Esophagus (tissue), 2 donors: Measurements from ENCODE around the gene CTDSP2. TPM values are rescaled to one million over a fixed set of nuclear protein-coding genes. Genes with fewer than 3 reads are reported as not detected.

Experiments used
- H3K27ac ChIP-seq, 2 donors: one replicate each; pipeline ENCODE4 v1.5.1; 2013; ENCODE audit warnings: low read depth in 2 of 2, mild to moderate bottlenecking in 2 of 2, inconsistent platforms in 1 of 2, low read length in 1 of 2, moderate library complexity in 1 of 2
- H3K27me3 ChIP-seq, 2 donors: one replicate each; pipeline ENCODE4 v1.6.1; 2013; ENCODE audit warnings: low read length in 2 of 2, control low read depth in 1 of 2, mild to moderate bottlenecking in 1 of 2; ENCODE audit not compliant: insufficient read depth in 2 of 2, control insufficient read depth in 1 of 2
- H3K36me3 ChIP-seq, 2 donors: one replicate each; pipeline ENCODE4 v1.6.1; 2013; ENCODE audit warnings: low read length in 1 of 2; ENCODE audit not compliant: control insufficient read depth in 2 of 2, insufficient read depth in 2 of 2
- H3K4me1 ChIP-seq, 2 donors: one replicate each; pipeline ENCODE4 v1.6.1; 2013; ENCODE audit warnings: low read length in 1 of 2; ENCODE audit not compliant: control insufficient read depth in 2 of 2, insufficient read depth in 2 of 2
- H3K4me3 ChIP-seq, 2 donors: one replicate each; pipeline ENCODE4 v1.5.1; 2013; ENCODE audit warnings: low read length in 2 of 2, mild to moderate bottlenecking in 2 of 2, low read depth in 1 of 2, moderate library complexity in 1 of 2
- H3K9me3 ChIP-seq, 2 donors: one replicate each; pipeline ENCODE4 v1.6.1; 2013; ENCODE audit warnings: mild to moderate bottlenecking in 2 of 2, low read depth in 1 of 2, low read length in 1 of 2, moderate library complexity in 1 of 2; ENCODE audit not compliant: control insufficient read depth in 2 of 2, insufficient read depth in 1 of 2
- WGBS, 2 donors: extraction: QIAGEN DNeasy Blood & Tissue Kit; methylation state at CpG; one replicate each; pipeline ENCODE4 v1.1.7; 2013; 5-methylcytosine and 5-hydroxymethylcytosine counted together
- polyA plus RNA-seq, 2 donors: library from polyadenylated mRNA; stranded (reverse); fragments of 200-250 nt; gene quantifications; one replicate each; pipeline ENCODE4 v1.2.3, GENCODE V29; 2013
- donor health status: healthy with polysubstance abuse.
- donor health status: Bipolar disorder and iron deficiency.

The CTDSP2 gene
- polyA plus RNA-seq, 2 donors = 22.4 to 34.7 TPM

- WGBS, 2 donors = 32 to 39% methylated on average over 8 of the region's 8 CpGs
- Histone ChIP-seq H3K27ac (peak overlapping the region; percentile 40 to 72), H3K9me3 (no peaks in the 10 kb centered on the region), H3K4me3 (no peak overlapping the region), H3K36me3 (no peaks in the 10 kb centered on the region), H3K27me3 (no peaks in the 10 kb centered on the region), H3K4me1 (peaks cover 19 to 42% of the 10 kb centered on the region in 2 donors)
Measured at GRCh38 chr12:57838594-57839302, 7.8 kb downstream of the CTDSP2 start.

GRCh38 chr12:57837864-57838562 lies 8.5 kb downstream of the CTDSP2 start:
- H3K36me3 ChIP-seq = no peaks in the 10 kb centered on the region
- 11 to 20% methylated on average over 5 of the region's 5 CpGs for WGBS, 2 donors
- H3K27ac ChIP-seq = peak overlapping the region; percentile 40 to 72
- H3K4me3 ChIP-seq = no peak overlapping the region
- H3K9me3 ChIP-seq = no peaks in the 10 kb centered on the region
- H3K4me1 ChIP-seq = peaks cover 19 to 46% of the 10 kb centered on the region in 2 donors
- H3K27me3 ChIP-seq = no peaks in the 10 kb centered on the region

GRCh38 chr12:57836442-57837375 lies 9.8 kb downstream of the CTDSP2 start:
- H3K27ac ChIP-seq = peak overlapping the region; percentile 5 to 66

GRCh38 chr12:57835366-57836288 lies 10.9 kb downstream of the CTDSP2 start:
- no peaks in the 10 kb centered on the region for H3K27me3 ChIP-seq
- no peaks in the 10 kb centered on the region for H3K36me3 ChIP-seq
- H3K4me1 ChIP-seq = peaks cover 16 to 39% of the 10 kb centered on the region in 2 donors
- no peaks in the 10 kb centered on the region for H3K9me3 ChIP-seq
- 44 to 52% methylated on average over 9 of the region's 9 CpGs for WGBS, 2 donors
- H3K4me3 ChIP-seq = peak overlapping the region in 1 of 2 donors; percentile 1
- peak overlapping the region; percentile 5 to 68 for H3K27ac ChIP-seq

More at GRCh38 chr12:57836442-57837375, 9.8 kb downstream of the CTDSP2 start:
- 5 to 7% methylated on average over 13 of the region's 13 CpGs for WGBS, 2 donors
- Histone ChIP-seq H3K4me1 (peaks cover 16 to 42% of the 10 kb centered on the region in 2 donors), H3K36me3 (no peaks in the 10 kb centered on the region), H3K27me3 (no peaks in the 10 kb centered on the region), H3K4me3 (peak overlapping the region in 1 of 2 donors; percentile 1), H3K9me3 (no peaks in the 10 kb centered on the region)

GRCh38 chr12:57834086-57834876 lies 12.2 kb downstream of the CTDSP2 start:
- Histone ChIP-seq H3K36me3 (peaks cover 0 to 2% of the 10 kb centered on the region in 2 donors), H3K27ac (peak overlapping the region in 1 of 2 donors; percentile 53), H3K4me3 (no peak overlapping the region), H3K9me3 (no peaks in the 10 kb centered on the region), H3K27me3 (no peaks in the 10 kb centered on the region), H3K4me1 (peaks cover 16 to 37% of the 10 kb centered on the region in 2 donors)
- WGBS, 2 donors = 0 to 19% methylated on average over 1 of the region's 1 CpG

GRCh38 chr12:57833672-57834071 lies 12.9 kb downstream of the CTDSP2 start:
- WGBS, 2 donors = 52 to 63% methylated on average over 3 of the region's 3 CpGs
- Histone ChIP-seq H3K27ac (no peak overlapping the region), H3K36me3 (peaks cover 3 to 5% of the 10 kb centered on the region in 2 donors), H3K9me3 (no peaks in the 10 kb centered on the region), H3K4me1 (peaks cover 16 to 32% of the 10 kb centered on the region in 2 donors), H3K27me3 (no peaks in the 10 kb centered on the region), H3K4me3 (no peak overlapping the region)

- Histone ChIP-seq H3K27ac (no peak overlapping the region), H3K4me3 (no peak overlapping the region), H3K27me3 (no peaks in the 10 kb centered on the region), H3K36me3 (peaks cover 3 to 6% of the 10 kb centered on the region in 2 donors), H3K9me3 (no peaks in the 10 kb centered on the region), H3K4me1 (peaks cover 13 to 26% of the 10 kb centered on the region in 2 donors)
- WGBS, 2 donors = 43 to 46% methylated on average over 10 of the region's 10 CpGs
Measured at GRCh38 chr12:57832966-57833365, 13.6 kb downstream of the CTDSP2 start.

- H3K4me3 ChIP-seq = no peak overlapping the region
- 85 to 86% methylated on average over 2 of the region's 2 CpGs for WGBS, 2 donors
- no peak overlapping the region for H3K27ac ChIP-seq
- H3K36me3 ChIP-seq = peaks cover 21 to 29% of the 10 kb centered on the region in 2 donors
- no peaks in the 10 kb centered on the region for H3K9me3 ChIP-seq
- H3K4me1 ChIP-seq = peaks cover 7 to 18% of the 10 kb centered on the region in 2 donors
- no peaks in the 10 kb centered on the region for H3K27me3 ChIP-seq
Measured at GRCh38 chr12:57830393-57830792, 16.1 kb downstream of the CTDSP2 start.
